ENCODE results near the gene KIF13A.

KIF13A gene

DNA sequence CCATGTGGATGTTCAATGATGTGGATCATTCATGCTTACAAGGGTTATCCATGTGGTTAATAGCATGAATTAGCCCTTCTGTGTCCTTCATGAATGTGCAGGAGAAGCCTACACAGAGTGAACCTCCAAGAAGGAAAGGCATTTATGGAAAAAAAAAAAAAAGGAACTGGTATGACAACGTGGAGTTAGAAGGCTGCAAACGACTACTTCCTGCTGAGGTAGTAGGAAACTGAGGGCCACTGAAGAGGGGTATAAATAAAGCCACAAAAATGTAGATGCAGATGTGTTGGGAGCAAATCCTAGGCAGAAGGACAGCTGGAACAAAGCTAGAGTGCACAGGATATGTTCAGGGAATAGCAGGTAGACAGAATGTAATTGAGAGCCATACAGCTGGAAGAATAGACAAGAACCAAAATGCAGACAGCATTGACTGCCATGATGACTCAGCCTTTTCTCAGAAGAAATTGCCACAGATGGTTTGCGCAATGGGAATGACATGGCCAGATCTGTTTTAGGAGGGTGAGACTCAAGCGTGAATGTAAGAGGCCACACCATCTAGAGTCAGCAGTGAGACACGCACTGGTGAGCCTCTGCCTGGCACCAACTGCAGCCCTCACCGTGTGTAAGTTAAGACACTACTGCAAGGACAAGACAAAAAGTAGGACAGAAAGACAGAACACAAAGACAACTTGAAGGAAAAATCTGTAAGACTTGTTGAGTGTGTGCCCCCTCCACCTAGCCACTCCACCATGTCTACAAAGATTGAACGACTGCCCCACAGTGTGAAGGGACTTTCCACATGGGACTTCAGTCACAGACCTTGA, 79.8 kb downstream of the KIF13A start:
- H4K20me1 ChIP-seq (ENCODE audit: insufficient read depth, low read length) = no peaks in the 10 kb centered on the region
- H3K9me2 ChIP-seq (replicated peaks; ENCODE audit: insufficient read depth, low read length) = no peaks in the 10 kb centered on the region
- DNase-seq = no peak
- TF ChIP-seq EZH2 (optimal IDR thresholded peaks at IDR 0.05; ENCODE audit: low read depth, low read length) = no peak
- TF ChIP-seq EZH2phosphoT487 (IDR thresholded peaks at IDR 0.05; ENCODE audit: low read length) = no peak
- TF ChIP-seq, protein P1, sequence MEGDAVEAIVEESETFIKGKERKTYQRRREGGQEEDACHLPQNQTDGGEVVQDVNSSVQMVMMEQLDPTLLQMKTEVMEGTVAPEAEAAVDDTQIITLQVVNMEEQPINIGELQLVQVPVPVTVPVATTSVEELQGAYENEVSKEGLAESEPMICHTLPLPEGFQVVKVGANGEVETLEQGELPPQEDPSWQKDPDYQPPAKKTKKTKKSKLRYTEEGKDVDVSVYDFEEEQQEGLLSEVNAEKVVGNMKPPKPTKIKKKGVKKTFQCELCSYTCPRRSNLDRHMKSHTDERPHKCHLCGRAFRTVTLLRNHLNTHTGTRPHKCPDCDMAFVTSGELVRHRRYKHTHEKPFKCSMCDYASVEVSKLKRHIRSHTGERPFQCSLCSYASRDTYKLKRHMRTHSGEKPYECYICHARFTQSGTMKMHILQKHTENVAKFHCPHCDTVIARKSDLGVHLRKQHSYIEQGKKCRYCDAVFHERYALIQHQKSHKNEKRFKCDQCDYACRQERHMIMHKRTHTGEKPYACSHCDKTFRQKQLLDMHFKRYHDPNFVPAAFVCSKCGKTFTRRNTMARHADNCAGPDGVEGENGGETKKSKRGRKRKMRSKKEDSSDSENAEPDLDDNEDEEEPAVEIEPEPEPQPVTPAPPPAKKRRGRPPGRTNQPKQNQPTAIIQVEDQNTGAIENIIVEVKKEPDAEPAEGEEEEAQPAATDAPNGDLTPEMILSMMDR (IDR thresholded peaks at IDR 0.05; ENCODE audit: low read length) = no peak
- H3K4me2 ChIP-seq (ENCODE audit: low read depth, low read length) = no peak overlapping the region
- no peaks in the 10 kb centered on the region for H3K36me3 ChIP-seq (replicated peaks; ENCODE audit: insufficient read depth, low read length)
- peaks cover 10% of the 10 kb centered on the region for H3K4me1 ChIP-seq (ENCODE audit: low read length)
- H3K9me3 ChIP-seq (replicated peaks; ENCODE audit: insufficient read depth, low read length) = no peaks in the 10 kb centered on the region
- no peak overlapping the region for H3K9ac ChIP-seq (ENCODE audit: low read length)
- H3K27ac ChIP-seq (ENCODE audit: low read length) = no peak overlapping the region
- H3K79me2 ChIP-seq (ENCODE audit: low read length) = no peaks in the 10 kb centered on the region
- no peak overlapping the region for H2AFZ ChIP-seq (ENCODE audit: low read length)
- H3K27me3 ChIP-seq (replicated peaks; ENCODE audit: insufficient read depth, low read length) = no peaks in the 10 kb centered on the region
- H3F3A ChIP-seq (ENCODE audit: insufficient read depth, low read length) = no peaks in the 10 kb centered on the region
- H3K4me3 ChIP-seq (ENCODE audit: low read length) = no peak overlapping the region

DNA sequence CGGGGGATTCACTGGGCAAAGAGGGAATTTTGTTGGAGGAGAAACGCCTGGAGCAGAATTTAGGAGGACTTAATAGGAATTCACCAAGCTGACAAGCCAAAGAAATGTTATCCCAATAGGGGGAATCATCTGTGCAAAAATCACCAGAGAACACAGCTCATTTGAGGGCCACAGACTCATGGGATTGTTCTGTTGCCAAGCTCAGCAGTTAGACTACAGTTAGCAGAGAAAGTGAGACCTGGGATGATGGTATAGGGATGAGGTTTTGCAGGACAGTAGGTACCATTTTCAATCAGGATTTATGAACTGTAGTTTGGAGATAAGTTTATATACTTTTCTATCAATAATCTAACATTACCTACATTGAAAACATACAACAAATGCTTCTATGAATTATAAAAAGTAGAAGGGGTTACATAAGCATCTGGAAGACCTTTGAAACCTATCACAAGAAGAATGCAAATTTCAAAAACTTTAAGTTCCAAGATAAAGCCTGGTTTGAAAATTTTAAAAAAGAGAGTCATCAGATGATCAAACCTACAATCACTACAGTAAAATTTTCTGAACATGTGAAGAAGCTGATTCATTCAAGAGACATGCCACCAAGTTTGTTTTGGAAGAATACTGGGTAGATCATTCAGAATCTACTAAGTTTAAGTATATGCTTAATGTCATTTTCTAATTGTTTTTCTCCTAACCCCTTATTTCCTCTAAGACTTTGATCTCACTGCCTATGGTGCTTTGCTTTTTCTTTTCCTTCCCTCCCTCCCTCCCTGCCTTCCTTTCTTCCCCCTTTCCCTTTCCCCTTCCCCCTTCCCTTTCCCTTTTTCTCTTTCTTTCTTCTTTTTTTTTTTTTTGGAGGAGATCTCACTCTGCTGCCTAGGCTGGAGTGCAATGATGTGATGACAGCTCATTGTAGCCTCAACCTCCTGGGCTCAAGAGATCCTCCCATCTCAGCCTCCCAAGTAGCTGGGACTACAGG, 81.5 kb downstream of the KIF13A start:
- H3F3A ChIP-seq (ENCODE audit: insufficient read depth, low read length) = no peaks in the 10 kb centered on the region
- no peaks in the 10 kb centered on the region for H4K20me1 ChIP-seq (ENCODE audit: insufficient read depth, low read length)
- H3K36me3 ChIP-seq (replicated peaks; ENCODE audit: insufficient read depth, low read length) = no peaks in the 10 kb centered on the region
- H3K4me2 ChIP-seq (ENCODE audit: low read depth, low read length) = no peak overlapping the region
- H3K9me3 ChIP-seq (replicated peaks; ENCODE audit: insufficient read depth, low read length) = no peaks in the 10 kb centered on the region
- H3K9me2 ChIP-seq (replicated peaks; ENCODE audit: insufficient read depth, low read length) = no peaks in the 10 kb centered on the region
- no peak overlapping the region for H3K4me3 ChIP-seq (ENCODE audit: low read length)
- DNase-seq = no peak
- no peaks in the 10 kb centered on the region for H3K79me2 ChIP-seq (ENCODE audit: low read length)
- TF ChIP-seq EZH2 (optimal IDR thresholded peaks at IDR 0.05; ENCODE audit: low read depth, low read length) = no peak
- no peak for TF ChIP-seq EZH2phosphoT487 (IDR thresholded peaks at IDR 0.05; ENCODE audit: low read length)
- TF ChIP-seq, protein P1 (IDR thresholded peaks at IDR 0.05; ENCODE audit: low read length) = no peak
- H3K9ac ChIP-seq (ENCODE audit: low read length) = no peak overlapping the region
- no peak overlapping the region for H3K27ac ChIP-seq (ENCODE audit: low read length)
- no peak overlapping the region for H2AFZ ChIP-seq (ENCODE audit: low read length)
- H3K4me1 ChIP-seq (ENCODE audit: low read length) = peaks cover 10% of the 10 kb centered on the region
- no peaks in the 10 kb centered on the region for H3K27me3 ChIP-seq (replicated peaks; ENCODE audit: insufficient read depth, low read length)

DNA sequence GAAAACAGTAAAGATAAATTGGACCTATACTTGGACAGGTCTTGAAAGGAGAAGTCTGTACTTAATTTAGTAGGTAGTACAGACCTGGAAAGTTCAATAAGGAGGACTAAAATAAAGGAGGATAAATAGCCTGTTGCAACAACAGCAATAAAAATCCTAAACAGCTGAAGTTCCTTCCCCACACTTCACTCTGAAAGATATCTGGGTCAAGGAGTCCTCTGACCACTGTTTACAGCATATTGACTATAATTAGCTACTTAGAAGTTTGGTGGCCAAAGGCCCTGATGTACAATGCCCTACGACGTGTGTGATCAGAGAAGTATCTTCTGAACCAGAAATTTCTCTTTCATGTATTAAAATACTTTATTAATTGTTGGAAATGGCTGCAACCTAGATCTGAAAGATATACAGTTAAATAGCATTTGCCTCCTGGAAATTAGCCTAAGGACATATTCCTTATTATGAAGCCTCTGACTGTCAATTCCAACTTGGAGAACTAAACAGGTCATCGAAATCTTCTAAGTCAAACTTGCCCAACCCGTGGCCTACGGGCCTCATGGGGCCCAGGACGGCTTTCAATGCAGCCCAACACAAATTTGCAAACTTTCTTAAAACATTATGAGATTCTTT, 82.8 kb downstream of the KIF13A start:
- H3K27me3 ChIP-seq (replicated peaks; ENCODE audit: insufficient read depth, low read length) = no peaks in the 10 kb centered on the region
- H3F3A ChIP-seq (ENCODE audit: insufficient read depth, low read length) = no peaks in the 10 kb centered on the region
- no peak overlapping the region for H2AFZ ChIP-seq (ENCODE audit: low read length)
- no peaks in the 10 kb centered on the region for H4K20me1 ChIP-seq (ENCODE audit: insufficient read depth, low read length)
- peaks cover 1% of the 10 kb centered on the region; the same call in 1 of the 2 replicates for H3K4me1 ChIP-seq (ENCODE audit: low read length)
- TF ChIP-seq EZH2 (optimal IDR thresholded peaks at IDR 0.05; ENCODE audit: low read depth, low read length) (no peak), EZH2phosphoT487 (IDR thresholded peaks at IDR 0.05; ENCODE audit: low read length) (no peak)
- TF ChIP-seq, protein P1 (IDR thresholded peaks at IDR 0.05; ENCODE audit: low read length) = no peak
- no peak for DNase-seq
- H3K36me3 ChIP-seq (replicated peaks; ENCODE audit: insufficient read depth, low read length) = no peaks in the 10 kb centered on the region
- no peak overlapping the region for H3K27ac ChIP-seq (ENCODE audit: low read length)
- H3K4me2 ChIP-seq (ENCODE audit: low read depth, low read length) = no peak overlapping the region
- H3K9me3 ChIP-seq (replicated peaks; ENCODE audit: insufficient read depth, low read length) = no peaks in the 10 kb centered on the region
- H3K79me2 ChIP-seq (ENCODE audit: low read length) = no peaks in the 10 kb centered on the region
- H3K4me3 ChIP-seq (ENCODE audit: low read length) = no peak overlapping the region
- H3K9ac ChIP-seq (ENCODE audit: low read length) = no peak overlapping the region
- no peaks in the 10 kb centered on the region for H3K9me2 ChIP-seq (replicated peaks; ENCODE audit: insufficient read depth, low read length)

All from MM.1S (cell line).